Esophagus muscularis mucosa (tissue), 4 donors: ENCODE results near the gene NKX3-2. TPM values are rescaled to one million over a fixed set of nuclear protein-coding genes. Genes with fewer than 3 reads are reported as not detected.

Experiments used
- DNase-seq: peaks from one replicate; pipeline ENCODE4 v3.0.0-alpha.2; 2017; ENCODE audit errors: extremely low spot score
- H3K27ac ChIP-seq, 4 donors: fragments of 200-600 bp; sonication (generic); replicated peaks in 1 of 4; 1 replicate in 3 of 4; 2 replicates in 1 of 4; pipeline ENCODE4 v1.5.1; 2016 to 2019; ENCODE audit warnings: mild to moderate bottlenecking in 1 of 4
- H3K27me3 ChIP-seq, 4 donors: fragments of 200-600 bp; sonication (generic); one replicate each; pipeline versions ENCODE4 v1.5.1 to v1.6.0; 2016 to 2019
- H3K36me3 ChIP-seq, 4 donors: fragments of 200-600 bp; sonication (generic); one replicate each; pipeline ENCODE4 v1.5.1; 2016 to 2019
- H3K4me1 ChIP-seq, 4 donors: fragments of 200-600 bp; sonication (generic); one replicate each; pipeline ENCODE4 v1.5.1; 2016 to 2019
- H3K4me3 ChIP-seq, 4 donors: fragments of 200-600 bp; sonication (generic); 1 replicate in 2 of 4; 2 replicates in 2 of 4; pipeline ENCODE4 v1.5.1; 2016 to 2019; ENCODE audit warnings: mild to moderate bottlenecking in 4 of 4, moderate library complexity in 1 of 4
- H3K9me3 ChIP-seq, 4 donors: fragments of 200-600 bp; sonication (generic); 1 replicate in 3 of 4; 2 replicates in 1 of 4; pipeline ENCODE4 v1.5.1; 2016 to 2019
- EP300 ChIP-seq: sonication (generic); formaldehyde crosslinking; IDR thresholded peaks from one replicate; pipeline ENCODE4 v1.6.1; 2017; ENCODE audit warnings: antibody characterized with exemption
- POLR2A ChIP-seq: fragments of 450-650 bp; IDR thresholded peaks from one replicate; pipeline ENCODE4 v1.6.1; 2017; ENCODE audit warnings: antibody characterized with exemption, moderate library complexity, mild to moderate bottlenecking, low read depth
- POLR2AphosphoS5 ChIP-seq, 2 donors: sonication (generic); formaldehyde crosslinking; IDR thresholded peaks; one replicate each; pipeline ENCODE4 v1.6.1; 2017; ENCODE audit warnings: antibody characterized with exemption in 2 of 2
- WGBS: methylation state at CpG from one replicate; pipeline ENCODE4 v1.1.5; 2018; 5-methylcytosine and 5-hydroxymethylcytosine counted together
- intact Hi-C: fragments of 100-400 bp; cut with DNase I; formaldehyde crosslinking; loops from one replicate; pipeline ENCODE4 v1.15.1; 2023
- total RNA-seq, 4 donors: library from RNA; depleted of rRNA; stranded (reverse); fragments of >200 nt; gene quantifications; one replicate each; pipeline versions ENCODE4 v1.1.0 to v1.2.1, GENCODE V29; 2016
- TF ChIP-seq, protein P1 (sequence below), 3 experiments: fragments of 200-600 bp in 2 of 3; fragments of 450-650 bp in 1 of 3; sonication (generic) in 2 of 3; IDR thresholded peaks; one replicate each; pipeline ENCODE4 v1.5.1; 2017 to 2019; ENCODE audit warnings: antibody characterized with exemption in 3 of 3, mild to moderate bottlenecking in 2 of 3, moderate library complexity in 1 of 3

NKX3-2 gene
- total RNA-seq, 4 donors from 2014 or later: 1.2 to 7.0 (median 4.7) TPM

DNA sequence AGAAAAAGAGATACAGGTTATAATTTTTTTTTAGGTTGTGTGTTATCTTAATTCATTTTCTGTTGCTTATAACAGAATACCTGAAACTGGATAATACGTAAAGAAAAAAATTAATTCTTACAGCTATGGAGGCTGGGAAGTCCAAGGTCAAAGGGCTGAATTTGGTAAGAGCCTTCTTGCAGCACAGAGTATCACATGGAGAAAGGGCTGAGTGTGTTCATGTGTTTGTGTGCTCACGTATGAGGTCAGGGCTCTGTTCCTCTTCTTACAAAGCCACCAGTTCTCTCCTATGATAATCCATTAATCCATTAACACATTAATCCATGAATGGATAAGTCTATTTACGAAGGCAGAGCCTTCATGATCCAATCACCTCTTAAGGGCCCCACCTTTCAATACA, 51.6 kb downstream of the NKX3-2 start:
- peaks cover 0 to 2% (median 0%) of the 10 kb centered on the region in 4 donors for H3K9me3 ChIP-seq
- H3K4me1 ChIP-seq: no peaks in the 10 kb centered on the region
- TF ChIP-seq EP300 (no peak), POLR2A (no peak), POLR2AphosphoS5 (IDR thresholded peaks at IDR 0.05) (no peak)
- TF ChIP-seq, protein P1, sequence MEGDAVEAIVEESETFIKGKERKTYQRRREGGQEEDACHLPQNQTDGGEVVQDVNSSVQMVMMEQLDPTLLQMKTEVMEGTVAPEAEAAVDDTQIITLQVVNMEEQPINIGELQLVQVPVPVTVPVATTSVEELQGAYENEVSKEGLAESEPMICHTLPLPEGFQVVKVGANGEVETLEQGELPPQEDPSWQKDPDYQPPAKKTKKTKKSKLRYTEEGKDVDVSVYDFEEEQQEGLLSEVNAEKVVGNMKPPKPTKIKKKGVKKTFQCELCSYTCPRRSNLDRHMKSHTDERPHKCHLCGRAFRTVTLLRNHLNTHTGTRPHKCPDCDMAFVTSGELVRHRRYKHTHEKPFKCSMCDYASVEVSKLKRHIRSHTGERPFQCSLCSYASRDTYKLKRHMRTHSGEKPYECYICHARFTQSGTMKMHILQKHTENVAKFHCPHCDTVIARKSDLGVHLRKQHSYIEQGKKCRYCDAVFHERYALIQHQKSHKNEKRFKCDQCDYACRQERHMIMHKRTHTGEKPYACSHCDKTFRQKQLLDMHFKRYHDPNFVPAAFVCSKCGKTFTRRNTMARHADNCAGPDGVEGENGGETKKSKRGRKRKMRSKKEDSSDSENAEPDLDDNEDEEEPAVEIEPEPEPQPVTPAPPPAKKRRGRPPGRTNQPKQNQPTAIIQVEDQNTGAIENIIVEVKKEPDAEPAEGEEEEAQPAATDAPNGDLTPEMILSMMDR (IDR thresholded peaks at IDR 0.05): no peak
- no peak overlapping the region for H3K4me3 ChIP-seq
- H3K36me3 ChIP-seq: no peaks in the 10 kb centered on the region
- no peak overlapping the region for H3K27ac ChIP-seq
- WGBS: 86% methylated on average over 3 of the region's 3 CpGs
- H3K27me3 ChIP-seq: no peaks in the 10 kb centered on the region
- intact Hi-C loops: no loop called here
- DNase-seq: no peak

Other genes with a start within 250 kb of the NKX3-2 start
- 10 to 100 TPM; 15.9 to 22.8 (median 18.3) TPM for gene RAB28, start 60.2 kb downstream of the NKX3-2 start, total RNA-seq
- gene BOD1L1, start 83.2 kb upstream of the NKX3-2 start, total RNA-seq: 10 to 100 TPM; 30.3 to 39.8 (median 34.8) TPM